HCT116 (cell line): ENCODE data around the gene CSTPP1. TPM values are rescaled to one million over a fixed set of nuclear protein-coding genes. Genes with fewer than 3 reads are reported as not detected.

Source experiments
- ATAC-seq: fragments of 200-7000 bp; cut with Tn5 transposase; 2 replicates; pipeline ENCODE4 v1.9.1; 2020; ENCODE audit warnings: mild to moderate bottlenecking, moderate library complexity
- BruUV-seq: library from RNA; stranded (reverse); fragments of 400-500 nt; replicated peaks from 2 replicates; lab custom pipeline; 2021; lab: Mats Ljungman, UMichigan
- CTCF ChIA-PET: fragments of 300-600 bp; sonication (Branson Sonifier 250); formaldehyde crosslinking; loops from one replicate; lab custom pipeline; 2021; ENCODE audit warnings: antibody characterized with exemption; lab: Charles Lee
- POLR2A ChIA-PET: fragments of 300-600, 350-600 bp; sonication (Branson Sonifier 250); formaldehyde crosslinking; loops from one replicate; lab custom pipeline; 2021; ENCODE audit warnings: antibody characterized with exemption; lab: Charles Lee
- RAD21 ChIA-PET, 2 experiments: fragments of 300-600 bp; sonication (Branson Sonifier 250); formaldehyde crosslinking; loops; one replicate each; lab custom pipeline; 2023; ENCODE audit warnings: low total read pairs in 2 of 2; ENCODE audit not compliant: uncharacterized antibody in 2 of 2, unreplicated experiment in 2 of 2, low non-redundant PET in 1 of 2; lab: Charles Lee
- DNase-seq: peaks from one replicate; pipeline ENCODE4 v3.0.0-alpha.2; 2010; ENCODE audit warnings: low read depth, low spot score
- H2AFZ ChIP-seq: fragments of 200-600 bp; shearing (Covaris generic), sonication (generic); 2 replicates; pipeline ENCODE4 v1.6.1; 2017; ENCODE audit warnings: low read depth, mixed run types, mixed read lengths, antibody characterized with exemption, low read length; ENCODE audit not compliant: poor library complexity, severe bottlenecking
- H3K27ac ChIP-seq: 2 replicates; pipeline ENCODE4 v1.5.1; 2012; ENCODE audit warnings: low read depth, low read length
- H3K27me3 ChIP-seq: fragments of 200-600 bp; sonication (generic); 2 replicates; pipeline ENCODE4 v1.6.1; 2016; ENCODE audit warnings: mixed run types, low read length, mixed read lengths; ENCODE audit not compliant: insufficient read depth
- H3K36me3 ChIP-seq, 2 experiments: fragments of 200-500 bp in 1 of 2; fragments of 200-600 bp in 1 of 2; sonication (Bioruptor generic) in 1 of 2; sonication (generic) in 1 of 2; 2 replicates each; pipeline versions ENCODE4 v1.5.1 to v1.6.1; 2014 to 2016; ENCODE audit warnings: low read length in 2 of 2, inconsistent platforms in 1 of 2, mixed read lengths in 1 of 2, mixed run types in 1 of 2; ENCODE audit not compliant: insufficient read depth in 2 of 2, control insufficient read depth in 1 of 2
- H3K4me1 ChIP-seq, 2 experiments: fragments of 200-600 bp in 1 of 2; sonication (generic) in 1 of 2; 2 replicates each; pipeline versions ENCODE4 v1.5.1 to v1.6.1; 2012 to 2017; ENCODE audit warnings: low read length in 2 of 2, inconsistent platforms in 1 of 2, mild to moderate bottlenecking in 1 of 2, mixed read lengths in 1 of 2, mixed run types in 1 of 2, moderate library complexity in 1 of 2; ENCODE audit not compliant: insufficient read depth in 2 of 2, control insufficient read depth in 1 of 2
- H3K4me2 ChIP-seq: fragments of 200-600 bp; sonication (generic); 2 replicates; pipeline ENCODE4 v1.6.1; 2017; ENCODE audit warnings: mixed run types, low read length, mixed read lengths
- H3K4me3 ChIP-seq, 2 experiments: fragments of 200-600 bp in 1 of 2; sonication (generic) in 1 of 2; replicated peaks in 1 of 2; 2 replicates each; pipeline ENCODE4 v1.5.1; 2011 to 2016; ENCODE audit warnings: low read length in 2 of 2, control low read depth in 1 of 2, low read depth in 1 of 2, mild to moderate bottlenecking in 1 of 2, mixed read lengths in 1 of 2, mixed run types in 1 of 2
- H3K79me2 ChIP-seq: fragments of 200-600 bp; sonication (generic); 2 replicates; pipeline ENCODE4 v1.6.1; 2017; ENCODE audit warnings: mild to moderate bottlenecking, mixed run types, low read length, moderate library complexity, mixed read lengths; ENCODE audit not compliant: insufficient read depth
- H3K9ac ChIP-seq: fragments of 200-600 bp; sonication (generic); 2 replicates; pipeline ENCODE4 v1.6.1; 2016; ENCODE audit warnings: low read length, mixed read lengths
- H3K9me2 ChIP-seq: fragments of 200-600 bp; sonication (generic), shearing (Covaris generic); 2 replicates; pipeline ENCODE4 v1.6.1; 2017; ENCODE audit warnings: mixed run types, mild to moderate bottlenecking, moderate library complexity; ENCODE audit not compliant: insufficient read depth
- H3K9me3 ChIP-seq, 2 experiments: fragments of 200-500 bp in 1 of 2; fragments of 200-600 bp in 1 of 2; sonication (Bioruptor generic) in 1 of 2; sonication (generic) in 1 of 2; 2 replicates each; pipeline ENCODE4 v1.6.1; 2014 to 2017; ENCODE audit warnings: low read length in 2 of 2, mixed read lengths in 2 of 2, inconsistent platforms in 1 of 2, low read depth in 1 of 2, mild to moderate bottlenecking in 1 of 2, mixed run types in 1 of 2, moderate library complexity in 1 of 2; ENCODE audit not compliant: control insufficient read depth in 1 of 2, insufficient read depth in 1 of 2
- H4K20me1 ChIP-seq: fragments of 200-600 bp; sonication (generic), shearing (Covaris generic); 2 replicates; pipeline ENCODE4 v1.6.1; 2017; ENCODE audit warnings: mixed run types, mild to moderate bottlenecking, moderate library complexity; ENCODE audit not compliant: insufficient read depth
- CTCF ChIP-seq, 3 experiments: fragments of 200-600 bp in 1 of 3; sonication (generic) in 1 of 3; IDR thresholded peaks in 2 of 3; conservative IDR thresholded peaks in 1 of 3; 2 replicates each; pipeline ENCODE4 v1.5.1; 2012 to 2017; ENCODE audit warnings: low read depth in 2 of 3, low read length in 2 of 3, antibody characterized with exemption in 1 of 3, borderline replicate concordance in 1 of 3, control low read depth in 1 of 3, mild to moderate bottlenecking in 1 of 3, mixed read lengths in 1 of 3, mixed run types in 1 of 3, moderate library complexity in 1 of 3; ENCODE audit not compliant: insufficient read depth in 1 of 3
- ELF1 ChIP-seq: IDR thresholded peaks from 2 replicates; pipeline ENCODE4 v1.6.1; 2012; ENCODE audit warnings: low read depth, borderline replicate concordance
- EZH2phosphoT487 ChIP-seq: fragments of 200-600 bp; IDR thresholded peaks from 2 replicates; pipeline ENCODE4 v1.6.1; 2018; ENCODE audit warnings: antibody characterized with exemption, borderline replicate concordance
- JUND ChIP-seq: IDR thresholded peaks from 2 replicates; pipeline ENCODE4 v1.6.1; 2012
- MAX ChIP-seq: IDR thresholded peaks from 2 replicates; pipeline ENCODE4 v1.6.1; 2012
- POLR2A ChIP-seq: IDR thresholded peaks from 2 replicates; pipeline ENCODE4 v1.7.0; 2011; ENCODE audit warnings: borderline replicate concordance; ENCODE audit not compliant: insufficient read depth, insufficient read length; ENCODE audit errors: extremely low read depth
- POLR2AphosphoS5 ChIP-seq: IDR thresholded peaks from 2 replicates; pipeline ENCODE4 v1.6.1; 2011; ENCODE audit warnings: mild to moderate bottlenecking, low read depth, low read length, moderate library complexity
- REST ChIP-seq: IDR thresholded peaks from 2 replicates; pipeline ENCODE4 v1.6.1; 2012; ENCODE audit warnings: low read depth
- SIN3A ChIP-seq: IDR thresholded peaks from 2 replicates; pipeline ENCODE4 v1.6.1; 2012; ENCODE audit warnings: low read depth
- SP1 ChIP-seq: IDR thresholded peaks from 2 replicates; pipeline ENCODE4 v1.6.1; 2012; ENCODE audit warnings: low read depth
- TCF7L2 ChIP-seq: IDR thresholded peaks from 2 replicates; pipeline ENCODE4 v1.7.0; 2011; ENCODE audit warnings: borderline replicate concordance, inconsistent platforms; ENCODE audit not compliant: insufficient read depth, insufficient read length; ENCODE audit errors: extremely low read depth
- ZFX ChIP-seq: fragments of 450-650 bp; IDR thresholded peaks from 2 replicates; pipeline ENCODE4 v1.6.1; 2017
- intact Hi-C: fragments of 100-400 bp; cut with micrococcal nuclease; formaldehyde crosslinking; loops from 2 replicates; pipeline ENCODE4 v1.10.0; 2022
- total RNA-seq: library from RNA; stranded (reverse); gene quantifications from one replicate; pipeline ENCODE4 v1.2.1, GENCODE V29; 2021; ENCODE audit not compliant: unreplicated experiment
- TF ChIP-seq, protein P1 (sequence below): IDR thresholded peaks from 2 replicates; pipeline ENCODE4 v1.6.1; 2012
- TF ChIP-seq, protein P2 (sequence below): IDR thresholded peaks from 2 replicates; pipeline ENCODE4 v1.6.1; 2011; ENCODE audit warnings: mild to moderate bottlenecking, low read length, moderate library complexity; ENCODE audit not compliant: insufficient replicate concordance; ENCODE audit errors: extremely low read depth

Gene CSTPP1
- total RNA-seq, 1 experiment from 2014 or later = 24.7 TPM

- ChIA-PET RAD21 (no interaction called here), POLR2A (no interaction called here), CTCF (no interaction called here)
- Histone ChIP-seq H3K79me2 (no peaks in the 10 kb centered on the region), H4K20me1 (no peaks in the 10 kb centered on the region), H3K27ac (no peak overlapping the region), H3K9ac (no peak overlapping the region), H2AFZ (no peak overlapping the region), H3K27me3 (no peaks in the 10 kb centered on the region), H3K9me3 (no peaks in the 10 kb centered on the region), H3K4me2 (no peak overlapping the region), H3K9me2 (no peaks in the 10 kb centered on the region), H3K36me3 (no peaks in the 10 kb centered on the region), H3K4me1 (peaks cover 0 to 7% of the 10 kb centered on the region in 2 experiments; a peak in 1 of 4 replicates), H3K4me3 (no peak overlapping the region)
- DNase-seq = no peak
- intact Hi-C loops = no loop called here
- TF ChIP-seq SP1 = no peak
- no peak for TF ChIP-seq MAX
- TF ChIP-seq JUND = no peak
- TF ChIP-seq ZFX = no peak
- TF ChIP-seq, protein P1, sequence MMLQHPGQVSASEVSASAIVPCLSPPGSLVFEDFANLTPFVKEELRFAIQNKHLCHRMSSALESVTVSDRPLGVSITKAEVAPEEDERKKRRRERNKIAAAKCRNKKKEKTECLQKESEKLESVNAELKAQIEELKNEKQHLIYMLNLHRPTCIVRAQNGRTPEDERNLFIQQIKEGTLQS = no peak
- TF ChIP-seq TCF7L2 = no peak
- no peak for TF ChIP-seq EZH2phosphoT487
- TF ChIP-seq, protein P2, sequence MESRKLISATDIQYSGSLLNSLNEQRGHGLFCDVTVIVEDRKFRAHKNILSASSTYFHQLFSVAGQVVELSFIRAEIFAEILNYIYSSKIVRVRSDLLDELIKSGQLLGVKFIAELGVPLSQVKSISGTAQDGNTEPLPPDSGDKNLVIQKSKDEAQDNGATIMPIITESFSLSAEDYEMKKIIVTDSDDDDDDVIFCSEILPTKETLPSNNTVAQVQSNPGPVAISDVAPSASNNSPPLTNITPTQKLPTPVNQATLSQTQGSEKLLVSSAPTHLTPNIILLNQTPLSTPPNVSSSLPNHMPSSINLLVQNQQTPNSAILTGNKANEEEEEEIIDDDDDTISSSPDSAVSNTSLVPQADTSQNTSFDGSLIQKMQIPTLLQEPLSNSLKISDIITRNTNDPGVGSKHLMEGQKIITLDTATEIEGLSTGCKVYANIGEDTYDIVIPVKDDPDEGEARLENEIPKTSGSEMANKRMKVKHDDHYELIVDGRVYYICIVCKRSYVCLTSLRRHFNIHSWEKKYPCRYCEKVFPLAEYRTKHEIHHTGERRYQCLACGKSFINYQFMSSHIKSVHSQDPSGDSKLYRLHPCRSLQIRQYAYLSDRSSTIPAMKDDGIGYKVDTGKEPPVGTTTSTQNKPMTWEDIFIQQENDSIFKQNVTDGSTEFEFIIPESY = no peak
- TF ChIP-seq REST = no peak
- no peak for TF ChIP-seq CTCF (IDR thresholded peaks at IDR 0.05 in 2 of 3, conservative IDR thresholded peaks at IDR 0.05 in 1 of 3; ENCODE audit: borderline replicate concordance in 1 of 3, insufficient read depth in 1 of 3, low read depth in 2 of 3, low read length in 2 of 3)
- no peak for TF ChIP-seq POLR2A
- no peak for TF ChIP-seq SIN3A
- TF ChIP-seq ELF1 = no peak
- TF ChIP-seq POLR2AphosphoS5 = no peak
- BruUV-seq = no TSS peak
- ATAC-seq = no peak
These were observed 186.5 kb downstream of the CSTPP1 start for GRCh38 chr11:47123094-47123493.
